Vagina (tissue), 2 donors: ENCODE measurements around the gene MYCBPAP.
A peak's percentile ranks its signal among the peaks of the same experiment; 100 is the strongest.

ENCODE experiments used
- POLR2AphosphoS5 ChIP-seq, 2 donors: sonication (generic); formaldehyde crosslinking; IDR thresholded peaks; one replicate each; pipeline ENCODE4 v1.9.0; 2017; ENCODE audit warnings: antibody characterized with exemption in 2 of 2, mild to moderate bottlenecking in 2 of 2, low read depth in 1 of 2; ENCODE audit not compliant: insufficient read depth in 1 of 2
- TF ChIP-seq, protein P1 (sequence below), 3 experiments: fragments of 450-650 bp in 2 of 3; fragments of 200-600 bp in 1 of 3; sonication (generic) in 1 of 3; IDR thresholded peaks; one replicate each; pipeline ENCODE4 v1.5.1; 2017 to 2019; ENCODE audit warnings: antibody characterized with exemption in 3 of 3, mild to moderate bottlenecking in 2 of 3, moderate library complexity in 2 of 3

DNA sequence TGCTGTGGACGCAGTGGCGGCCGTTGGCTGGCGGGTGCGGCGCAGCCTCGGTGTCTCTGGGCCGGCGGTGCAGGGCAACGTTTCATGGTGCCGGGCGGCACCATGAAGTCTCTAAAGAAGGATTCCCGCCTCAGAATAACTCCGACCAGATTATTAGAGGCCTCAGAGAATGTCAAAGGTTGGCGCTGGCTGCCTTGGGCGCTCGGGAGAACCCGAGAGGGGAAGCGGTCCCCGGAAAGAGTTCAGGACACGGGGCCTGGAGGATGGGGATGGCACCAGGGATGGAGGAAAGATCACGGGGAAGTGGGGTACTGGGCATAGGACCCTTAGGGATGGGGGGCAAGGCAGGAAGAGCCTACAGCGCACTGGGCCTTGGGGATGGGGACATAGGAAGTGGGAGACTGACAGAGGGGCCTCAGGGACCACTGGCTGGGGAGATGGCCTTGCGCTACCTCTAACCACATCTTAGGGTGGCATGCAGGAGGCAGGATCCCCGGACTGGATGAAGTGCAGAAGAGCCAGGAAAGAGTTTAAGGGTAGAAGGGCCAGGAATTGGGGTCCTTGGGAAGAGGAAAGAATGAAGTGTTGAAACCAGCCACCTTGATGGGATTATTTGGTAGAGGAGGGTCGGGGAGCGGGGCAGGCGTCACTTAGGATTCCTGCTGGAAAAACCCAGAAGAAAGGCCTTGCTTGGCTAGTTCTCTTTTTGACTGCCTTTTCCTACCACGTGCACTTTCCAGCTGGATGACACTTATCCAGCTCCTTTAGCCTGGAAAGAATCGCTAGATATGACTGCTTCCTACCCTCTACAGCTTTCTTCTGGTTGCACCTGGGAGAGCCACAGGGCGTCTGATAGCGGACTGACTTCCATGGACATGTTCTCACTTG, 578 bp downstream of the MYCBPAP start:
- TF ChIP-seq, protein P1, sequence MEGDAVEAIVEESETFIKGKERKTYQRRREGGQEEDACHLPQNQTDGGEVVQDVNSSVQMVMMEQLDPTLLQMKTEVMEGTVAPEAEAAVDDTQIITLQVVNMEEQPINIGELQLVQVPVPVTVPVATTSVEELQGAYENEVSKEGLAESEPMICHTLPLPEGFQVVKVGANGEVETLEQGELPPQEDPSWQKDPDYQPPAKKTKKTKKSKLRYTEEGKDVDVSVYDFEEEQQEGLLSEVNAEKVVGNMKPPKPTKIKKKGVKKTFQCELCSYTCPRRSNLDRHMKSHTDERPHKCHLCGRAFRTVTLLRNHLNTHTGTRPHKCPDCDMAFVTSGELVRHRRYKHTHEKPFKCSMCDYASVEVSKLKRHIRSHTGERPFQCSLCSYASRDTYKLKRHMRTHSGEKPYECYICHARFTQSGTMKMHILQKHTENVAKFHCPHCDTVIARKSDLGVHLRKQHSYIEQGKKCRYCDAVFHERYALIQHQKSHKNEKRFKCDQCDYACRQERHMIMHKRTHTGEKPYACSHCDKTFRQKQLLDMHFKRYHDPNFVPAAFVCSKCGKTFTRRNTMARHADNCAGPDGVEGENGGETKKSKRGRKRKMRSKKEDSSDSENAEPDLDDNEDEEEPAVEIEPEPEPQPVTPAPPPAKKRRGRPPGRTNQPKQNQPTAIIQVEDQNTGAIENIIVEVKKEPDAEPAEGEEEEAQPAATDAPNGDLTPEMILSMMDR (IDR thresholded peaks at IDR 0.05): no peak
- peak in 1 of 2 donors; percentile 66 for TF ChIP-seq POLR2AphosphoS5 (IDR thresholded peaks at IDR 0.05; ENCODE audit: insufficient read depth in 1 of 2, low read depth in 1 of 2)
